Heart right ventricle (tissue), 16 donors: ENCODE results near the gene RNF208. TPM values are rescaled to one million over a fixed set of nuclear protein-coding genes. Genes with fewer than 3 reads are reported as not detected.

Experiments
- ATAC-seq, 8 donors: fragments of 200-7000 bp; cut with Tn5 transposase; one replicate each; pipeline ENCODE4 v1.9.1; 2020; ENCODE audit warnings: mild to moderate bottlenecking in 8 of 8, moderate library complexity in 8 of 8, moderate number of reproducible peaks in 1 of 8
- DNase-seq, 2 donors: peaks; one replicate each; pipeline ENCODE4 v3.0.0-alpha.2; 2020
- H3K27ac ChIP-seq, 10 donors: fragments of 200-600 bp; sonication (generic) in 2 of 10; one replicate each; pipeline versions ENCODE4 v1.5.0 to v1.8.0; 2020 to 2022; ENCODE audit warnings: mild to moderate bottlenecking in 3 of 10
- H3K27me3 ChIP-seq, 7 donors: fragments of 200-600 bp; one replicate each; pipeline ENCODE4 v1.8.0; 2021 to 2022; ENCODE audit warnings: mild to moderate bottlenecking in 2 of 7
- H3K36me3 ChIP-seq, 9 donors: fragments of 200-600 bp; sonication (generic) in 1 of 9; one replicate each; pipeline versions ENCODE4 v1.5.0 to v1.8.0; 2020 to 2022; ENCODE audit warnings: mild to moderate bottlenecking in 2 of 9
- H3K4me1 ChIP-seq, 9 donors: fragments of 200-600 bp; sonication (generic) in 1 of 9; one replicate each; pipeline versions ENCODE4 v1.5.0 to v1.8.0; 2020 to 2022; ENCODE audit warnings: mild to moderate bottlenecking in 4 of 9
- H3K4me3 ChIP-seq, 10 donors: fragments of 200-600 bp; sonication (generic) in 2 of 10; one replicate each; pipeline versions ENCODE4 v1.5.0 to v1.8.0; 2020 to 2022; ENCODE audit warnings: mild to moderate bottlenecking in 7 of 10, moderate library complexity in 2 of 10
- H3K9me3 ChIP-seq, 11 donors: fragments of 200-600 bp in 10 of 11; sonication (generic) in 2 of 11; one replicate each; pipeline versions ENCODE4 v1.5.0 to v1.8.0; 2013 to 2022; ENCODE audit warnings: mild to moderate bottlenecking in 2 of 11, control low read depth in 1 of 11, moderate library complexity in 1 of 11
- WGBS, 2 donors: extraction: QIAGEN DNeasy Blood & Tissue Kit; methylation state at CpG; one replicate each; pipeline ENCODE4 v1.1.7; 2013; ENCODE audit warnings: inconsistent platforms in 1 of 2; 5-methylcytosine and 5-hydroxymethylcytosine counted together
- intact Hi-C, 10 donors: fragments of 100-400 bp; cut with DNase I; formaldehyde crosslinking; loops; one replicate each; pipeline versions ENCODE4 v1.11.1 to v1.14.2; 2022
- polyA plus RNA-seq, 2 donors: library from polyadenylated mRNA; stranded (reverse); fragments of 200-250 nt; gene quantifications; one replicate each; pipeline ENCODE4 v1.2.3, GENCODE V29; 2013
- total RNA-seq, 10 donors: library from RNA; stranded (reverse); fragmentation: NEBNext Ultra II Directional in 3 of 10; extraction: Animal tissue kit (Norgen Biotek cat#: 25700) in 3 of 10; gene quantifications; one replicate each; pipeline versions ENCODE4 v1.2.1 to v1.2.4, GENCODE V29; 2021 to 2023
- TF ChIP-seq, protein P1 (sequence below), 9 donors: fragments of 200-600 bp; sonication (generic) in 2 of 9; IDR thresholded peaks; one replicate each; pipeline versions ENCODE4 v1.5.0 to v1.8.0; 2021 to 2022; ENCODE audit warnings: antibody characterized with exemption in 9 of 9, mild to moderate bottlenecking in 5 of 9, moderate library complexity in 1 of 9
- donor health status: Arrhythmogenic right ventricular cardiomyopathy.
- donor health status: ischemic (EF 13 %, LVEDD 7.1; RV severe dilation, severe dysfunction).
- donor health status: healthy with polysubstance abuse.
- donor health status: DM: no; HTN: yes; CAD: no.
- donor health status: DM: no; HTN: no; CAD: no.
- donor health status: ischemic (EF 25% LVEDD 6.9; RV normal size, moderate dysfunction).
- donor health status: ischemic (EF 25% LVEDD 5.7; RV mildly dilated, moderate dysfunction).
- donor health status: healthy.
- donor health status: DM: yes; HTN: yes; CAD: no.
- donor health status: Ischemic cardiomyopathy.
- donor health status: ischemic (EF 35%, LVEDD 5.7; RV mildly dilated, moderate dysfunction).
- donor health status: nonischemic (EF 11% LVEDD 7.7; RV severe dilation, severe dysfunction).
- donor health status: DM: yes; HTN: yes; CAD: no.
- donor health status: PGD.
- donor health status: ischemic (EF 29% LVEDD 5.4; RV normal size, mild dysfunction).
- donor health status: nonischemic (EF 23%, LVEDD 6.1; RV moderate dilation, normal function).

Gene RNF208
- total and polyA plus RNA-seq, 12 donors, result 14.2 to 83.8 (median 24.1) TPM

DNA sequence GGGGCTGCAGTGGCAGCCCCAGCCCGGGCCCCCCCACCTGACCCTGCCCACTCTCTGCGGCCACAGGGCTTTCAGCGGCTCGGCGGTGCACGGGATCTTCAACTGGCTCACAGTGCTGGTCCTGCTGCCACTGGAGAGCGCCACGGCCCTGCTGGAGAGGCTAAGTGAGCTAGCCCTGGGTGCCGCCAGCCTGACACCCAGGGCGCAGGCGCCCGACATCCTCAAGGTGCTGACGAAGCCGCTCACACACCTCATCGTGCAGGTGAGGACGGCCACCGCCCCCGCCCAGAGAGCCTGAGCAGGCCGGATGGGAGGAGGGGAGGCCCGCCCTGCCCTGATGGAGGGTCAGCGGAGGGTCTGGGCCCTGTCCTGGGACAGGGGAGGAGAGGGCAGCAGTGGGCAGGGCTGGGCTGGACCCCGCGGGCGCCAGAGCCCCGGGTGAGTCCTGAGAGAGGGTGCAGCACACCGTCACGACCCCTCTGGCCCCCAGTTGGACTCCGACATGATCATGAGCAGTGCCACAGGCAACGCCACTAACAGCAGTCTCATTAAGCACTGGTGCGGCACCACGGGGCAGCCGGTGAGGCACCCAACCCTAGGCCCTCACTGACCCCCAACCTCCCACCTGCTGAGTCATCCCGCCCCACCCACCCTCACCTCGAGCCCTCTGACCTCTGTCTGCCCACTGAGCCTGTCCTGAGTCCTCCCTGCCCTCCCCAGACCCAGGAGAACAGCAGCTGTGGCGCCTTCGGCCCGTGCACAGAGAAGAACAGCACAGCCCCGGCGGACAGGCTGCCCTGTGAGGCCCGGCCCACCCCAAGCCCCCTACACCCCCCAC, 11.3 kb upstream of the RNF208 start:
- ATAC-seq (no peak), DNase-seq (no peak)
- no peak overlapping the region for H3K27ac ChIP-seq
- no peak overlapping the region for H3K4me3 ChIP-seq
- TF ChIP-seq, protein P1, sequence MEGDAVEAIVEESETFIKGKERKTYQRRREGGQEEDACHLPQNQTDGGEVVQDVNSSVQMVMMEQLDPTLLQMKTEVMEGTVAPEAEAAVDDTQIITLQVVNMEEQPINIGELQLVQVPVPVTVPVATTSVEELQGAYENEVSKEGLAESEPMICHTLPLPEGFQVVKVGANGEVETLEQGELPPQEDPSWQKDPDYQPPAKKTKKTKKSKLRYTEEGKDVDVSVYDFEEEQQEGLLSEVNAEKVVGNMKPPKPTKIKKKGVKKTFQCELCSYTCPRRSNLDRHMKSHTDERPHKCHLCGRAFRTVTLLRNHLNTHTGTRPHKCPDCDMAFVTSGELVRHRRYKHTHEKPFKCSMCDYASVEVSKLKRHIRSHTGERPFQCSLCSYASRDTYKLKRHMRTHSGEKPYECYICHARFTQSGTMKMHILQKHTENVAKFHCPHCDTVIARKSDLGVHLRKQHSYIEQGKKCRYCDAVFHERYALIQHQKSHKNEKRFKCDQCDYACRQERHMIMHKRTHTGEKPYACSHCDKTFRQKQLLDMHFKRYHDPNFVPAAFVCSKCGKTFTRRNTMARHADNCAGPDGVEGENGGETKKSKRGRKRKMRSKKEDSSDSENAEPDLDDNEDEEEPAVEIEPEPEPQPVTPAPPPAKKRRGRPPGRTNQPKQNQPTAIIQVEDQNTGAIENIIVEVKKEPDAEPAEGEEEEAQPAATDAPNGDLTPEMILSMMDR (IDR thresholded peaks at IDR 0.05), result no peak
- H3K36me3 ChIP-seq, result no peaks in the 10 kb centered on the region
- 77% methylated on average over 40 of the region's 40 CpGs for WGBS, 2 donors
- H3K27me3 ChIP-seq, result peaks cover 16 to 65% (median 60%) of the 10 kb centered on the region in 7 donors
- peaks cover 11 to 28% (median 18%) of the 10 kb centered on the region in 9 donors for H3K4me1 ChIP-seq
- H3K9me3 ChIP-seq, result no peaks in the 10 kb centered on the region
- intact Hi-C loops, result loop anchor here in 1 of 10 donors (10.0 kb wide), 1 partner anchor 449 kb away; no protein-coding TSS in a partner anchor

GRCh38 chr9:137232510-137232909, 10.5 kb upstream of the RNF208 start:
- WGBS, 2 donors, result 69 to 83% methylated on average over 24 of the region's 24 CpGs
- ATAC-seq, result no peak
- intact Hi-C loops, result loop anchor here in 1 of 10 donors (10.0 kb wide), 1 partner anchor 448 kb away; no protein-coding TSS in a partner anchor
- TF ChIP-seq, protein P1 (IDR thresholded peaks at IDR 0.05), result no peak
- no peak for DNase-seq
- H3K27ac ChIP-seq, result no peak overlapping the region
- H3K4me1 ChIP-seq, result peaks cover 11 to 21% (median 16%) of the 10 kb centered on the region in 9 donors
- no peaks in the 10 kb centered on the region for H3K9me3 ChIP-seq
- H3K27me3 ChIP-seq, result peaks cover 16 to 69% (median 64%) of the 10 kb centered on the region in 7 donors
- H3K36me3 ChIP-seq, result no peaks in the 10 kb centered on the region
- no peak overlapping the region for H3K4me3 ChIP-seq

- H3K36me3 ChIP-seq, result no peaks in the 10 kb centered on the region
- no peak overlapping the region for H3K4me3 ChIP-seq
- no peaks in the 10 kb centered on the region for H3K9me3 ChIP-seq
- TF ChIP-seq, protein P1 (IDR thresholded peaks at IDR 0.05), result no peak
- H3K27ac ChIP-seq, result no peak overlapping the region
- DNase-seq (no peak), ATAC-seq (no peak)
- intact Hi-C loops, result loop anchor here in 1 of 10 donors (10.0 kb wide), 1 partner anchor 447 kb away; no protein-coding TSS in a partner anchor
- H3K27me3 ChIP-seq, result peaks cover 16 to 69% (median 64%) of the 10 kb centered on the region in 7 donors
- H3K4me1 ChIP-seq, result peaks cover 9 to 22% (median 14%) of the 10 kb centered on the region in 9 donors
- 61 to 78% methylated on average over 10 of the region's 10 CpGs for WGBS, 2 donors
Measured at GRCh38 chr9:137232101-137232500, 10.1 kb upstream of the RNF208 start.

- DNase-seq (no peak), ATAC-seq (no peak)
- TF ChIP-seq, protein P1 (IDR thresholded peaks at IDR 0.05), result no peak
- intact Hi-C loops, result loop anchor here in 1 of 10 donors (10.0 kb wide), 1 partner anchor 447 kb away; no protein-coding TSS in a partner anchor
- peaks cover 3 to 17% (median 8%) of the 10 kb centered on the region in 9 donors for H3K4me1 ChIP-seq
- 79 to 83% methylated on average over 23 of the region's 23 CpGs for WGBS, 2 donors
- H3K27me3 ChIP-seq, result peaks cover 16 to 69% (median 64%) of the 10 kb centered on the region in 7 donors
- no peak overlapping the region for H3K27ac ChIP-seq
- no peaks in the 10 kb centered on the region for H3K9me3 ChIP-seq
- H3K36me3 ChIP-seq, result no peaks in the 10 kb centered on the region
- H3K4me3 ChIP-seq, result no peak overlapping the region
Measured at GRCh38 chr9:137231372-137232039, 9.5 kb upstream of the RNF208 start.
